Panc1 (cell line): ENCODE data around the gene PCDH17. TPM values are rescaled to one million over a fixed set of nuclear protein-coding genes. Genes with fewer than 3 reads are reported as not detected.

Experiments
- ATAC-seq: fragments of 200-7000 bp; cut with Tn5 transposase; 2 replicates; pipeline ENCODE4 v1.9.1; 2020; ENCODE audit warnings: mild to moderate bottlenecking, moderate library complexity
- BruUV-seq: library from RNA; stranded (reverse); fragments of 400-500 nt; replicated peaks from 2 replicates; lab custom pipeline; 2021; lab: Mats Ljungman, UMichigan
- CTCF ChIA-PET: fragments of 300-600 bp; sonication (Branson Sonifier 250); formaldehyde crosslinking; loops from one replicate; lab custom pipeline; 2022; ENCODE audit warnings: antibody characterized with exemption; lab: Charles Lee
- POLR2A ChIA-PET: fragments of 300-600 bp; sonication (Branson Sonifier 250); formaldehyde crosslinking; loops from one replicate; lab custom pipeline; 2022; ENCODE audit warnings: antibody characterized with exemption; lab: Charles Lee
- DNase-seq: peaks from one replicate; pipeline ENCODE4 v3.0.0-alpha.2; 2010; ENCODE audit warnings: low read depth, low spot score
- H3K27ac ChIP-seq: 2 replicates; pipeline ENCODE4 v1.5.1; 2011; ENCODE audit warnings: mild to moderate bottlenecking, low read length, inconsistent platforms
- H3K27me3 ChIP-seq: fragments of 200-500 bp; sonication (Bioruptor generic); 2 replicates; pipeline ENCODE4 v1.6.0; 2014; ENCODE audit warnings: low read length, inconsistent platforms; ENCODE audit not compliant: control insufficient read depth, insufficient read depth
- H3K36me3 ChIP-seq: fragments of 200-500 bp; sonication (Bioruptor generic); 2 replicates; pipeline ENCODE4 v1.5.1; 2014; ENCODE audit warnings: inconsistent platforms, mild to moderate bottlenecking, low read length, moderate library complexity; ENCODE audit not compliant: control insufficient read depth, insufficient read depth
- H3K4me1 ChIP-seq: 2 replicates; pipeline ENCODE4 v1.5.1; 2011; ENCODE audit warnings: inconsistent platforms, mild to moderate bottlenecking, low read length, moderate library complexity; ENCODE audit not compliant: control insufficient read depth, insufficient read depth
- H3K4me3 ChIP-seq, 2 experiments: 2 replicates each; pipeline ENCODE4 v1.5.1; 2011 to 2012; ENCODE audit warnings: low read depth in 2 of 2, low read length in 2 of 2, mild to moderate bottlenecking in 2 of 2, inconsistent platforms in 1 of 2, moderate library complexity in 1 of 2
- H3K9me3 ChIP-seq: fragments of 200-500 bp; sonication (Bioruptor generic); 2 replicates; pipeline ENCODE4 v1.5.1; 2014; ENCODE audit warnings: low read depth, mild to moderate bottlenecking, inconsistent platforms, low read length, moderate library complexity; ENCODE audit not compliant: control insufficient read depth, insufficient read depth
- CTCF ChIP-seq: fragments of 450-650 bp; IDR thresholded peaks from 2 replicates; pipeline ENCODE4 v1.5.1; 2017; ENCODE audit warnings: mild to moderate bottlenecking
- POLR2AphosphoS5 ChIP-seq: IDR thresholded peaks from 2 replicates; pipeline ENCODE4 v1.6.1; 2012; ENCODE audit warnings: mild to moderate bottlenecking, low read depth, low read length, moderate library complexity
- REST ChIP-seq, 2 experiments: IDR thresholded peaks; 2 replicates each; pipeline ENCODE4 v1.6.1; 2011 to 2012; ENCODE audit warnings: low read depth in 2 of 2, control low read depth in 1 of 2, low read length in 1 of 2, mild to moderate bottlenecking in 1 of 2, moderate library complexity in 1 of 2; ENCODE audit not compliant: insufficient read depth in 1 of 2
- SIN3A ChIP-seq: IDR thresholded peaks from 2 replicates; pipeline ENCODE4 v1.6.1; 2012; ENCODE audit warnings: low read depth, mild to moderate bottlenecking, low read length, moderate library complexity, borderline replicate concordance; ENCODE audit not compliant: insufficient read depth
- TCF7L2 ChIP-seq: IDR thresholded peaks from 2 replicates; pipeline ENCODE4 v1.6.1; 2011; ENCODE audit warnings: mild to moderate bottlenecking, low read depth, low read length, inconsistent platforms
- in situ Hi-C: cut with HindIII; loops from 2 replicates; pipeline ENCODE4 v1.10.0; 2016; ENCODE audit warnings: low sequenced_read_pairs, low pct_unique_long_range_greater_than_20kb
- intact Hi-C: fragments of 100-400 bp; cut with micrococcal nuclease; formaldehyde crosslinking; loops from one replicate; pipeline ENCODE4 v1.10.0; 2022; ENCODE audit not compliant: unreplicated experiment
- total RNA-seq: library from RNA; stranded (reverse); gene quantifications from one replicate; pipeline ENCODE4 v1.2.1, GENCODE V29; 2021; ENCODE audit not compliant: unreplicated experiment

The PCDH17 gene
- total RNA-seq, 1 experiment from 2014 or later = 0.26 TPM

GRCh38 chr13:57612568-57612967 lies 19.0 kb upstream of the PCDH17 start:
- POLR2A ChIA-PET = no interaction called here
- CTCF ChIA-PET = no interaction called here
- Histone ChIP-seq H3K4me1 (no peaks in the 10 kb centered on the region), H3K27ac (no peak overlapping the region), H3K4me3 (no peak overlapping the region), H3K27me3 (no peaks in the 10 kb centered on the region), H3K36me3 (no peaks in the 10 kb centered on the region; the same call in 1 of the 2 replicates), H3K9me3 (no peaks in the 10 kb centered on the region)
- intact Hi-C loops (no loop called here), in situ Hi-C loops (no loop called here)
- BruUV-seq = no TSS peak
- DNase-seq = no peak
- TF ChIP-seq CTCF = no peak
- TF ChIP-seq TCF7L2 = no peak
- TF ChIP-seq SIN3A = no peak
- no peak for TF ChIP-seq REST (IDR thresholded peaks at IDR 0.05; ENCODE audit: insufficient read depth in 1 of 2, low read depth in 2 of 2, low read length in 1 of 2)
- TF ChIP-seq POLR2AphosphoS5 = no peak
- no peak for ATAC-seq

GRCh38 chr13:57624565-57625435 lies 6.7 kb upstream of the PCDH17 start:
- in situ Hi-C loops (no loop called here), intact Hi-C loops (loop anchor here (5.0 kb wide), 1 partner anchor 1693 kb away; no protein-coding TSS in a partner anchor)
- H3K27ac ChIP-seq = no peak overlapping the region
- ATAC-seq (0 out of 2 replicates have a peak, but pooled peaks have one; percentile 78), DNase-seq (no peak)
- H3K4me3 ChIP-seq = no peak overlapping the region
- no peaks in the 10 kb centered on the region for H3K4me1 ChIP-seq
- ChIA-PET POLR2A (no interaction called here), CTCF (interaction anchor here (0.7 kb wide), 1 partner anchor 1603 kb away, joined by 3 read pairs; no protein-coding TSS in a partner anchor)
- H3K9me3 ChIP-seq = no peaks in the 10 kb centered on the region
- peaks cover 3% of the 10 kb centered on the region; the same call in 1 of the 2 replicates for H3K27me3 ChIP-seq
- BruUV-seq = no TSS peak
- H3K36me3 ChIP-seq = no peaks in the 10 kb centered on the region
- TF ChIP-seq POLR2AphosphoS5 (no peak), REST (IDR thresholded peaks at IDR 0.05; ENCODE audit: insufficient read depth in 1 of 2, low read depth in 2 of 2, low read length in 1 of 2) (no peak), CTCF (peak; percentile 72)
